NCI-H1092 (cell line): ENCODE results near the gene DUSP7.

Experiments used
- DNase-seq: peaks from one replicate; lab custom pipeline; 2025; lab: John Stamatoyannopoulos, UW

The DUSP7 gene

GRCh38 chr3:52086976-52087663 lies 30.7 kb upstream of the DUSP7 start:
- DNase-seq: no peak

- no peak for DNase-seq
Observed at GRCh38 chr3:52086461-52086860, 30.1 kb upstream of the DUSP7 start.

GRCh38 chr3:52085681-52086282 lies 29.4 kb upstream of the DUSP7 start:
- DNase-seq: no peak

GRCh38 chr3:52084954-52085680 lies 28.7 kb upstream of the DUSP7 start:
- DNase-seq: no peak

- no peak for DNase-seq
Observed at GRCh38 chr3:52084216-52084945, 28.0 kb upstream of the DUSP7 start.

- no peak for DNase-seq
Observed at GRCh38 chr3:52083556-52084087, 27.3 kb upstream of the DUSP7 start.

- no peak for DNase-seq
Observed at GRCh38 chr3:52082951-52083350, 26.6 kb upstream of the DUSP7 start.

GRCh38 chr3:52080830-52081719 lies 24.7 kb upstream of the DUSP7 start:
- no peak for DNase-seq

- no peak for DNase-seq
Observed at GRCh38 chr3:52079958-52080357, 23.6 kb upstream of the DUSP7 start.

GRCh38 chr3:52078781-52079560 lies 22.6 kb upstream of the DUSP7 start:
- DNase-seq: no peak

- DNase-seq: no peak
Observed at GRCh38 chr3:52077925-52078324, 21.6 kb upstream of the DUSP7 start.

- DNase-seq: no peak
Observed at GRCh38 chr3:52076896-52077780, 20.8 kb upstream of the DUSP7 start.

GRCh38 chr3:52073490-52073889 lies 17.1 kb upstream of the DUSP7 start:
- no peak for DNase-seq

GRCh38 chr3:52072471-52072870 lies 16.1 kb upstream of the DUSP7 start:
- DNase-seq: no peak

GRCh38 chr3:52072020-52072419 lies 15.6 kb upstream of the DUSP7 start:
- DNase-seq: no peak

- no peak for DNase-seq
Observed at GRCh38 chr3:52070724-52071621, 14.6 kb upstream of the DUSP7 start.

GRCh38 chr3:52069855-52070254 lies 13.5 kb upstream of the DUSP7 start:
- no peak for DNase-seq

- no peak for DNase-seq
Observed at GRCh38 chr3:52069135-52069534, 12.8 kb upstream of the DUSP7 start.
